ENCODE measurements around the gene TNFAIP6.
"Not testable (repeated sequence)": the region's sequence is repeated elsewhere in the genome, so short reads cannot be mapped to it uniquely, and the experiment has no call there.

Gene TNFAIP6

DNA sequence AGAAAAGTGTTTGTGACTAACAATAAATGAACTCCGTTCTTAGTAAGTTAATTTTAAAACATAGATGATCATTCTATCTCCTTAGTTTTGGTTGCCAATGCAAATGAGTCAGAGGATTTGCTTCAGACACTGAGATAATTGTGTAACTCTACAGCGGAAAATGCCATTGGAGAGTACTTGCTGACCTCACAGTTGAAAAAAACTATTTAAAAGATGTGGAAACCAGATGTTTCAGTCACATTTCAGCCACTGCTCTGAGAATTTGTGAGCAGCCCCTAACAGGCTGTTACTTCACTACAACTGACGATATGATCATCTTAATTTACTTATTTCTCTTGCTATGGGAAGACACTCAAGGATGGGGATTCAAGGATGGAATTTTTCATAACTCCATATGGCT is at the start of gene TNFAIP6:
TSS of gene TNFAIP6 (plus strand) at position 234 of the 400 bp plus-strand sequence. CDS start at position 309, 75 bp downstream.
- no peak for DNase-seq (ENCODE audit: low read depth in 3 of 3, low spot score in 1 of 3)

GRCh38 chr2:151310313-151310712 is 47.1 kb upstream of the TNFAIP6 start:
- not testable (repeated sequence) for DNase-seq (ENCODE audit: low read depth in 3 of 3, low spot score in 1 of 3)

GRCh38 chr2:151312440-151312839 is 45.0 kb upstream of the TNFAIP6 start:
- DNase-seq (ENCODE audit: low read depth in 3 of 3, low spot score in 1 of 3), result not testable (repeated sequence)

GRCh38 chr2:151315381-151315903 is 42.0 kb upstream of the TNFAIP6 start:
- DNase-seq (ENCODE audit: low read depth in 3 of 3, low spot score in 1 of 3), result no peak

GRCh38 chr2:151325581-151326095 is 31.8 kb upstream of the TNFAIP6 start:
- DNase-seq (ENCODE audit: low read depth in 3 of 3, low spot score in 1 of 3), result no peak

GRCh38 chr2:151326554-151326953 is 30.8 kb upstream of the TNFAIP6 start:
- DNase-seq (ENCODE audit: low read depth in 3 of 3, low spot score in 1 of 3), result no peak

DNA sequence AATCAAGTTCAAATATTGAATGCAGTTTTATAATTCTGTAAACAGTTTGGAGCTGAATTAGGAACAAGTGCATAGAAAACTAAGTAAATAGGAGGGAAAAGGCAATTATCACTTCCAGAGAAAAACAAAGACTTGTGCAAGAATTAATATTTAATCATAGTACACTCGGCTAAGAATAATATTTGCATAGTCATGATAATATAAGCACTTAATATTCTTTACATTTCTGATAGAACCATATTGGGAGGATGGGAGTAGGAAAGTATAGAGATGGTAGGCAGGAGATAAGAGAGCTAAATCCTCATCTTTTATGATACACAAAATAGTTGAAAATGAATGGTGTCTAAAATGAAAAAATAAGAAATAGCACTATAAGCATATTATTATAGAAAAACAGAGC is 27.4 kb upstream of the TNFAIP6 start:
- no peak for DNase-seq (ENCODE audit: low read depth in 3 of 3, low spot score in 1 of 3)

- DNase-seq (ENCODE audit: low read depth in 3 of 3, low spot score in 1 of 3), result no peak
Observed at GRCh38 chr2:151333083-151333482, 24.3 kb upstream of the TNFAIP6 start.

GRCh38 chr2:151334082-151334815 is 23.1 kb upstream of the TNFAIP6 start:
- no peak for DNase-seq (ENCODE audit: low read depth in 3 of 3, low spot score in 1 of 3)

DNA sequence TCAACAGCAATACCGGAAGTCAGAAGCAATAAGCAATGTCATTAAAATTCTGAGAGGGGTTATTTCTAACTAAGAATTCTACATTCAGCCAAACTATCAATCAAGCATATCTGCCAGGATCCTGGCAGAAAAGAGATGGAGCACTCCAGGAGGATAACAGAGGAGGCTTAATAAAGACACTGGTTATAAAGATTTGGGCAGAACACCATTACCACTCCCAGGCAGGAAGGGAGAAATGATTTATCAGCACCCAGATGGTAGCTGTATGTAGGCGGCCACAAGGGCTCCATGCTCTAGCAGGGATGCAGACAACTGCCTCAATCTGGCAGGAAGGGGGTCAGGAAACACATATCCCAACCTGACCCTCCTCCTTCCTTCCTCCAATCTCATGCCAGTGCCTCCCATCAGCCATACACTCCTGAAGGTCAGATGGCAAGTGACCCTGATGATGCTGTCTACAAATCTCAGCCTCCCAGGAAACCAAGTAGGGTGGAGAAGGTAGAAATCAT is 20.5 kb upstream of the TNFAIP6 start:
- DNase-seq (ENCODE audit: low read depth in 3 of 3, low spot score in 1 of 3), result no peak

GRCh38 chr2:151337643-151338042 is 19.7 kb upstream of the TNFAIP6 start:
- no peak for DNase-seq (ENCODE audit: low read depth in 3 of 3, low spot score in 1 of 3)

DNA sequence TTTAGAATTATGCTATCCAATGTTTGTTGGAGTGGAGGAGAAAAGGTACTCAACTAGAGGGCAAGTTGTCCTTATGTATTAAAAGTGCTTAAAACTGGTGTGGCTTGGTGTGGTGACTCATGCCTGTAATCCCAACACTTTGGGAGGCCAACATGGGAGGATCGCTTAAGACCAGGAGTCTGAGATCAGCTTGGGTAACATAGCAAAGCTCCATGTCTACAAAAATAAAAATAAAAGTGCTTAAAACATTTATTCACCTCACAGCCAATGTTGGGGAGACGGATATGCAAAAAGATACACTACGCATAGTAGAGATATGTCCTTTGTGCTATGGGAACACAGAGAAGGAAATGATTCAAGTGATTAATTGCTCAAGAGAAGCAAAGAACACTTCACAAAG is 19.3 kb upstream of the TNFAIP6 start:
- DNase-seq (ENCODE audit: low read depth in 3 of 3, low spot score in 1 of 3), result no peak

GRCh38 chr2:151343073-151343472 is 14.3 kb upstream of the TNFAIP6 start:
- DNase-seq (ENCODE audit: low read depth in 3 of 3, low spot score in 1 of 3), result no peak

GRCh38 chr2:151344191-151344590 is 13.2 kb upstream of the TNFAIP6 start:
- not testable (repeated sequence) for DNase-seq (ENCODE audit: low read depth in 3 of 3, low spot score in 1 of 3)

DNA sequence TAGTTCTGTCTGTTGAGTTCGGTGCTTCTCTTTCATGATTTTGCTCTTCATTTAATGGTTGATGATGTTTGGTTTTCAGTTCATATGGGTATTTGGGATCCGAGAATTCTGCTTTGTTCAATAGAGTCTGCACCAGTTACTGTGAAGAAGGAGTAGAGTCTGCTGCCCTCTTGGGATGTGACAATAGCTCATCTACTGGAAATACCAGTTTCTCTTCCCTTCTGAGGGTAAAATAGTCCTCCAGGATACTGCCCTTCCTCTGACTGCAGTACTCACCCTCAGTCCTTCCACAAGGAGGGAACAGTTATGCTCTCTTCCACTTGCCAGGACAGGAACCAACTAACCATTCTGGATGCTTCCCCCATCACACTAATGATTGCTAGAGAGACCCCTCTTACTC is 12.5 kb upstream of the TNFAIP6 start:
- no peak for DNase-seq (ENCODE audit: low read depth in 3 of 3, low spot score in 1 of 3)

DNA sequence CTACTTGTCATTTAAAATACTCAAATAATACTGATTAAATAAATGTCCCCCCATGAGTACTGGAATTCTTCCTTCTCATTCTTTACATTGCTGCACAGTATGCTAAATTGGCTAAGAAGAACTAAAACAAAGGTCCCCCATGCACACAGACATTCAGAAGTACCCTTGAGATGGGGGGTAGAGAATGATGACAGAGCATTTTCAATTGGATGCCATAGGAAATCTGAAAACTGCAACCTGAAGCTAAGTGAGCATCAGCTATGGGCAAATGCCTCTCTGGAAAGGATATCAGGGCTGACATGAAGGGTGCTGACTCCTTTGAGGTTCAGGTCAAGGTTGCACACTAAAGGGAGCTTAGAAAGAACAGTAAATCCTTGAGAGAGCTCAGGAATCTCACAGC is 10.1 kb upstream of the TNFAIP6 start:
- no peak for DNase-seq (ENCODE audit: low read depth in 3 of 3, low spot score in 1 of 3)

- DNase-seq (ENCODE audit: low read depth in 3 of 3, low spot score in 1 of 3), result no peak
Observed at GRCh38 chr2:151347906-151348305, 9.5 kb upstream of the TNFAIP6 start.

DNA sequence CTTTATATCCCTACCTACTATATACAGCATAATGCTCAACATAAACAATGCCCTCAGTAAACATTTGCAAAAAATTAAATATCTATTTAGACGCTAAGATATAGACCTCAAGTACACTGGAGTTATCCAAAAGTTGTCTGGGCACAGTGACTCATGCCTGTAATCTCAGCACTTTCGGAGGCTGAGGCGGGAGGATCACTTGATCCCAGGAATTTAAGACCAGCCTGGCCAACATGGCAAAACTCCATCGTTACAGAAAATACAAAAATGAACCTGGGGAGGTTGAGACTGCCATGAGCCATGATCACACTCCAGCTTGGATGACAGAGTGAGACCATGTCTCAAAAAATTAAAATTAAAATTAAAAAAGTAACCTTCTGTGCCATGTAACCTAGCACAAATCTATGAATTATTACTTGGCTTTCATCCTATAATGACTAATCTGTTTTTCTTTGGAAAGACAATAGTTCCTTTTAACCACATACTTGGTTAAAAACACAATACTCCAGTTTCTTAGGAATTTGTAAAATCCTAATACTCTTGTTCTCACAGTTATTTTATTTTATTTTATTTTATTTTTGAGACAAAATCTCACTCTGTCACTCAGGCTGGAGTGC is 6.7 kb upstream of the TNFAIP6 start:
- DNase-seq (ENCODE audit: low read depth in 3 of 3, low spot score in 1 of 3), result no peak

DNA sequence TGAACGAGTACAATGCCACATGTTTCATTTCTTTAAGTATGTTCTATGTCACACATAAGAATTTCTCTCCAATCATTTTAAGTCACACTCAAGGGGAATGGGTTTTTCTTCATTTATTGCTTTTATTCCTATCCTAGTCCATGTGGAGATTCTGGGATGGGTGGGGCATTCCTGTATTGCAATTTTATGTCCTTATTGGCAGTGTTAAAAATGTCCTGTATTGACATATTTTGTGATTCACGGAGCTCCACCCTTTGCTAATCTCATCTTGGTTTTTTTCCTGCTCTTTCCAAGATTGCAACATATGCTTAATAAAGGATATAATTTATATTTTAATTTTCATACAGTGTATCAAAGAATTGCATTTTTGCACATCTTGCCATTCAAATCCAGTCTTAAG is 3.4 kb upstream of the TNFAIP6 start:
- no peak for DNase-seq (ENCODE audit: low read depth in 3 of 3, low spot score in 1 of 3)

- DNase-seq (ENCODE audit: low read depth in 3 of 3, low spot score in 1 of 3), result no peak
Observed at GRCh38 chr2:151354807-151355206, 2.6 kb upstream of the TNFAIP6 start.

DNA sequence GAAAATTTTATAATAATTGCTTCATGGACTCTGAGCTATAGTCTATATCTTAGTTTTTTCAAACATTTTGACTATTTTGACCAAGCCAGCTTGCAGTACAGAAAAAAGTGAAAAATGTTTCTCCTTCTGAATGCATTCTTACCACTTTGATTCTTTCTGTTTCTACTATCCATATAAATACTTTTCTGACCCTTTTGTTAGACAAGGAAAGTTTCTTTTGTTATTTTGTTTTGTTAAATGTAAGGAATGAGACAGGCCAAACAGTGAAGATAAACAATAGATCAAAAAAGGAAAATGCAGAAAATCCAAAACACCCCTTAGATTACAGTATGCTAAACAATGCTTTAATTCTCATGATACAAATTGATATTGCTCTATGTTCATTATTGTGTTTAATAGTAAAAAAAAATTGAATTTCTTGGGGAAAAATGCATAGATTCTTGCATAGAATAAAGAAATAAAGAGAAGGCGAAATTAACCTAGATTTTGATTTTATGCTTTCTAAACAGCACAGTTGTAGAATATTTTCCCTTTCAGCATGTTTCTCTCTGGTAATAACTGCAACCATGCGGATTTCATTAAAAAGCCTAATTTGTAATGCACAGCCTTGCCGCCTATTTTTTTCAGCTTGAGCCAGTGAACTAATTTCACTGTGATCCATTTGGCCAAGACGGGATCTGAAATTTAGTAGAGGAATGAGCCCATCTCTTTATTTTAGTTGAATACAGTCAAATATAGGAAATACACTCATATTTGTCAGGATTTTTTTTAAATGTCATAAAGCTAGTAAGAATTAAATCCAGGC is 976 bp downstream of the TNFAIP6 start:
- no peak for DNase-seq (ENCODE audit: low read depth in 3 of 3, low spot score in 1 of 3)
